Thoracic aorta (tissue), 2 donors: ENCODE results near the gene SH3PXD2A. TPM values are rescaled to one million over a fixed set of nuclear protein-coding genes. Genes with fewer than 3 reads are reported as not detected.
"Not testable (repeated sequence)": the region's sequence is repeated elsewhere in the genome, so short reads cannot be mapped to it uniquely, and the experiment has no call there.

Source experiments
- ATAC-seq: fragments of 150-250 bp; one replicate; pipeline ENCODE4 v1.8.0; 2017; ENCODE audit warnings: low read depth; ENCODE audit not compliant: insufficient number of reproducible peaks, low FRiP score
- DNase-seq: peaks from one replicate; pipeline ENCODE4 v3.0.0-alpha.2; 2020; ENCODE audit warnings: low spot score
- H3K27ac ChIP-seq, 2 donors: fragments of 200-600 bp; sonication (generic); 1 replicate in 1 of 2; 2 replicates in 1 of 2; pipeline ENCODE4 v1.5.1; 2016; ENCODE audit warnings: mild to moderate bottlenecking in 2 of 2, moderate library complexity in 2 of 2
- H3K27me3 ChIP-seq: fragments of 200-600 bp; sonication (generic); replicated peaks from 2 replicates; pipeline ENCODE4 v1.6.0; 2016; ENCODE audit warnings: mild to moderate bottlenecking; ENCODE audit not compliant: insufficient read depth
- H3K36me3 ChIP-seq: fragments of 200-600 bp; sonication (generic); one replicate; pipeline ENCODE4 v1.5.1; 2016
- H3K4me1 ChIP-seq, 2 donors: fragments of 200-600 bp; sonication (generic); 1 replicate in 1 of 2; 2 replicates in 1 of 2; pipeline versions ENCODE4 v1.5.1 to v1.6.0; 2016; ENCODE audit warnings: low read depth in 2 of 2, mild to moderate bottlenecking in 1 of 2; ENCODE audit not compliant: control insufficient read depth in 1 of 2
- H3K4me3 ChIP-seq: fragments of 200-600 bp; sonication (generic); 2 replicates; pipeline ENCODE4 v1.5.1; 2016; ENCODE audit warnings: mild to moderate bottlenecking
- H3K9me3 ChIP-seq: fragments of 200-600 bp; sonication (generic); 2 replicates; pipeline ENCODE4 v1.5.1; 2016
- CTCF ChIP-seq: fragments of 200-600 bp; sonication (generic); IDR thresholded peaks from one replicate; pipeline ENCODE4 v1.5.1; 2019; ENCODE audit warnings: antibody characterized with exemption
- total RNA-seq, 2 donors: library from RNA; depleted of rRNA; stranded (reverse); fragments of >200 nt; gene quantifications; one replicate each; pipeline versions ENCODE4 v1.1.0 to v1.2.3, GENCODE V29; 2016

SH3PXD2A gene
- total RNA-seq, 2 donors from 2014 or later, result 28.3 to 51.5 TPM

- peaks cover 7 to 42% of the 10 kb centered on the region in 2 donors for H3K4me1 ChIP-seq
- H3K9me3 ChIP-seq, result no peaks in the 10 kb centered on the region
- H3K27ac ChIP-seq, result no peak overlapping the region
- H3K4me3 ChIP-seq, result no peak overlapping the region
- no peak for ATAC-seq
- TF ChIP-seq CTCF, result no peak
- no peaks in the 10 kb centered on the region for H3K27me3 ChIP-seq
- no peak for DNase-seq
- H3K36me3 ChIP-seq, result no peaks in the 10 kb centered on the region
Measured at GRCh38 chr10:103780242-103781149, 74.9 kb downstream of the SH3PXD2A start.

- no peak for ATAC-seq
- Histone ChIP-seq H3K4me3 (no peak overlapping the region), H3K27ac (no peak overlapping the region), H3K4me1 (peaks cover 7 to 38% of the 10 kb centered on the region in 2 donors), H3K36me3 (no peaks in the 10 kb centered on the region), H3K27me3 (no peaks in the 10 kb centered on the region), H3K9me3 (no peaks in the 10 kb centered on the region)
- DNase-seq, result no peak
- no peak for TF ChIP-seq CTCF
Measured at GRCh38 chr10:103778358-103779139, 76.8 kb downstream of the SH3PXD2A start.

GRCh38 chr10:103776878-103777591 is 78.3 kb downstream of the SH3PXD2A start:
- H3K4me1 ChIP-seq, result peaks cover 12 to 41% of the 10 kb centered on the region in 2 donors
- DNase-seq (peak; percentile 62), ATAC-seq (no peak)
- no peaks in the 10 kb centered on the region for H3K9me3 ChIP-seq
- no peaks in the 10 kb centered on the region for H3K36me3 ChIP-seq
- no peak overlapping the region for H3K4me3 ChIP-seq
- H3K27me3 ChIP-seq, result no peaks in the 10 kb centered on the region
- no peak for TF ChIP-seq CTCF
- no peak overlapping the region for H3K27ac ChIP-seq

GRCh38 chr10:103775776-103776175 is 79.6 kb downstream of the SH3PXD2A start:
- ATAC-seq (no peak), DNase-seq (no peak)
- peaks cover 16 to 45% of the 10 kb centered on the region in 2 donors for H3K4me1 ChIP-seq
- no peaks in the 10 kb centered on the region for H3K27me3 ChIP-seq
- H3K4me3 ChIP-seq, result no peak overlapping the region
- no peak for TF ChIP-seq CTCF
- no peaks in the 10 kb centered on the region for H3K9me3 ChIP-seq
- H3K27ac ChIP-seq, result no peak overlapping the region
- no peaks in the 10 kb centered on the region for H3K36me3 ChIP-seq

GRCh38 chr10:103772846-103773245 is 82.5 kb downstream of the SH3PXD2A start:
- Histone ChIP-seq H3K27ac (peak overlapping the region; percentile 54 to 69), H3K4me3 (peak overlapping the region; percentile 83)
- H3K27me3 ChIP-seq, result not testable (repeated sequence)

More at GRCh38 chr10:103772846-103773245, 82.5 kb downstream of the SH3PXD2A start:
- H3K36me3 ChIP-seq, ATAC-seq, H3K9me3 ChIP-seq, DNase-seq: not testable (repeated sequence)
- H3K4me1 ChIP-seq, result peaks cover 12 to 26% of the 10 kb centered on the region in 2 donors
